ENCODE measurements around the gene ATP2A2.

ATP2A2 gene

DNA sequence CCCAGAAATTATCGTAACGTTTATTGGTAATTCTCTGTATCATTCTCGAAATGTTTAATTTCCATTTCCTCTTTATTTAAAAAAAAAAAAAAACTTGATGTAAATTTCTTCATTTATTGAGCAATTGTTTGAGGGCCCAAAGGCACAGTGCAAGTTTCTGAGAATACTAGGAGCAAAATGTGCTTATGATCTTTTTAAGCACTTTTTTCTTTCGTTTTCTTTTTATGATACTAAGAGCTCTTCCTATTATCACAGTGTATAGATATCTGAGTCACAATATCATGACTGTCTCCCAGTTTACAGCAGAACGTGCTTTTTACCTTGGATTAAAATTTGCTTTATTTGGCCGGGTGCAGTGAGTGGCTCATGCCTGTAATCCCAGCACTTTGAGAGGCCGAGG, 5.6 kb downstream of the ATP2A2 start:
- Mint-ChIP-seq H3K27ac (ENCODE audit: low read depth) (no peak overlapping the region), H3K4me1 (peaks cover 53% of the 10 kb centered on the region), H3K27me3 (no peaks in the 10 kb centered on the region), H3K36me3 (ENCODE audit: insufficient read depth) (peaks cover 43% of the 10 kb centered on the region), H3K4me3 (peak overlapping the region; percentile 48), H3K9me3 (no peaks in the 10 kb centered on the region)
- ATAC-seq (replicated peaks; ENCODE audit: extremely low read depth, poor library complexity, severe bottlenecking) (no peak), DNase-seq (ENCODE audit: low spot score in 2 of 2) (no peak)

DNA sequence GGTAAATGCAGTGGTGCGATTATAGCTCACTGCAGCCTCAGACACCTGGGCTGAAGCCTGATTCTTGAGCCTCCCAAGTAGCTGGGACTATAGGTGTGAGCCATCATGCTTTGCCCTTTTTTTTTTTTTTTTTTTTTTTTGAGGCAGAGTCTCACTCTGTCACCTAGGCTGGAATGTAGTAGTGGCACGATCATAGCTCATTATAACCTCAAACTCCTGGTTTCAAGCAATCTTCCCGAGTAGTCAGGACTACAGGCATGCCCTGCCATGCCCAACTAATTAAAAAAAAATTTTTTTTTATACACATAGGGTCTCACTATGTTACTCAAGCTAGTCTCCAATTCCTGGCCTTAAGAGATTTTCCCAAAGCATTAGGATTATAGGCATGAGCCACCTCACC, 6.9 kb downstream of the ATP2A2 start:
- Mint-ChIP-seq H3K9me3 (no peaks in the 10 kb centered on the region), H3K27ac (ENCODE audit: low read depth) (no peak overlapping the region), H3K4me3 (no peak overlapping the region), H3K36me3 (ENCODE audit: insufficient read depth) (peaks cover 52% of the 10 kb centered on the region), H3K4me1 (peaks cover 42% of the 10 kb centered on the region), H3K27me3 (no peaks in the 10 kb centered on the region)
- no peak for DNase-seq (ENCODE audit: low spot score in 2 of 2)
- no peak for ATAC-seq (replicated peaks; ENCODE audit: extremely low read depth, poor library complexity, severe bottlenecking)

DNA sequence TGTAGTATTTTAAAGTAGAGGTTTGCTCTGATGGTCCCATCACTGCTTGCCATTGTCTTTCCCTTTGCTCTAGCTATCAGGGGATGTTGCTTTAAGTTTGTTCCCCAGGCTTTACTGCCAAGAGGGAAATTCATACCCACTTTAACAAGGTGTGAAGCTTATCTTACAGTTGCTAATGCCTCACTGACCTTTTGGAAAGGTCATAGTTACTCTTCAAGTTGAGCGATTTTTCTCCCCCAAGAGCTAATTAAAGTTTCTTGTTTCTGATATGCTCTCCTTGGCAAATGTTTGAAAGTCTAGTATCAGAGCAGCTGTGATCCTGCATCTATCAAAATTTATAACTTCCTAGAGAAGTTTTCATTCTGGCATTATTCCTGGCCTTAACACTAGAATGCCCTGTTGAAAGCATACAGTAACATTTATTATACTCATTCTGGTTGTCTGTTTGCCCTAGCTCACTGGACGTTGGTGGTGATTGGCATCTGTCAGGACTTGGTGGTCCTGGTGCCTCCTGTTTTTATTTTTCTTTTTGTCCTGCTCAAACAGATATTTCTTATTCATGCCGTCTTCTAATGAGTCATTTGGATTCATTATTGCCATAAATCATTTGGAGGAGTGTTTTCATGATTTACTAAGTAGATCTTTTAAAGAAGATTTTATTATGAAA, 8.1 kb downstream of the ATP2A2 start:
- peaks cover 60% of the 10 kb centered on the region for H3K36me3 Mint-ChIP-seq (ENCODE audit: insufficient read depth)
- H3K4me3 Mint-ChIP-seq = peak overlapping the region; percentile 11
- peaks cover 30% of the 10 kb centered on the region for H3K4me1 Mint-ChIP-seq
- no peaks in the 10 kb centered on the region for H3K27me3 Mint-ChIP-seq
- peak overlapping the region; percentile 22 for H3K27ac Mint-ChIP-seq (ENCODE audit: low read depth)
- DNase-seq (ENCODE audit: low spot score in 2 of 2) = no peak
- H3K9me3 Mint-ChIP-seq = no peaks in the 10 kb centered on the region
- no peak for ATAC-seq (replicated peaks; ENCODE audit: extremely low read depth, poor library complexity, severe bottlenecking)

DNA sequence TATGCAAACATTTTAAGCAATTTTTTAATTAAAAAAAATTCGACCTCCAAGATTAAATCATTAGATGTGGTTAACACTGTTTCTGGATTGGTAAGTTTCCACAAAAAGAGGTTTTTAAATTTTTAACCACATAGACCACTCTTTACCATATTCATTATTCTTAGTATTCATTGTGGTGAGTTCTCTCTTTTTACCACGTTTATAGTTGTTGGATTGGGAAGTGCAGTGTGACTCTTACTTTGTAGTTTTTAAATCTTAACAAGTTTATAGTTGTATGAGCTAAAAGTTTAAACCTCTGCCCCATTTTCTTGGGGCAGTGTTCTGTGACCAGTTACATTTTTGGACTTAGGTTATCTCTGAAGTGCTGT, 8.6 kb downstream of the ATP2A2 start:
- Mint-ChIP-seq H3K36me3 (ENCODE audit: insufficient read depth) (peaks cover 63% of the 10 kb centered on the region), H3K9me3 (no peaks in the 10 kb centered on the region), H3K4me3 (no peak overlapping the region), H3K4me1 (peaks cover 25% of the 10 kb centered on the region), H3K27ac (ENCODE audit: low read depth) (peak overlapping the region; percentile 22), H3K27me3 (no peaks in the 10 kb centered on the region)
- no peak for ATAC-seq (replicated peaks; ENCODE audit: extremely low read depth, poor library complexity, severe bottlenecking)
- no peak for DNase-seq (ENCODE audit: low spot score in 2 of 2)

DNA sequence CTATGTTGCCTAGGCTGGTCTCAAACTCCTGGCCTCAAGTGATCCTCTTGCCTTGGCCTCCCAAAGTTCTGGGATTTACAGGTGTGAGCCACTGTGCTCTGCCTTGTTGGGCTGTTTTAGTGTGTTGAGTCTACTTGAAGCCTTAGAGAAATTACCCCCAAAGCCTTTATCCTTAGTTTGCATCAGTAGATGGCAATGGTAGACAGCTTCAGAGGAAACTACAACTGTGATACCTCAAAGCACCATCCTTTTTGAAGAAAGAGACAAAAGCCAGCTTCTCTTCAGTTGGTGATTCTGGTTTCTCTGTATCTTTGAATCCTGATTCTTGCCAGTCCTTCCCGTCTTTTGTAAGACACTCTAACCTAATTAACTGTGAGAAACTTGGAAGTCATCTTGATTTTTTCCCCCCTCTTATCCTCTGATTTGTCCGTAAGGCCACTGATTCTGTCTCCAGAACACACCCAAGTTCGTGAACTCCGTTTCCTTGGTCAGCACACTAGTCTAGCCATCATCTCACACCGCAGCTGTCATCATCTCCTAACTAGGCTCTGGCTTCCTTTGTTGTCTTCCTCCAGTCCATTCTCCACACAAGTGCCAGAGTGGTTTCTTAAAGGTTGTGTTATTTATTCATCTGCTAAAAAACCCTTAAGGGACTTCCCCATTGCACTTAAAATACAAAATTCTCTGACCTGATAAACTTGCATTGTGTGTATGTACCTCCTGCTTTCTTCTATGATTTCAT, 20.2 kb downstream of the ATP2A2 start:
- ATAC-seq (replicated peaks; ENCODE audit: extremely low read depth, poor library complexity, severe bottlenecking) (no peak), DNase-seq (ENCODE audit: low spot score in 2 of 2) (no peak)
- no peaks in the 10 kb centered on the region for H3K9me3 Mint-ChIP-seq
- H3K4me3 Mint-ChIP-seq = no peak overlapping the region
- no peaks in the 10 kb centered on the region for H3K27me3 Mint-ChIP-seq
- H3K27ac Mint-ChIP-seq (ENCODE audit: low read depth) = peak overlapping the region; percentile 29
- peaks cover 44% of the 10 kb centered on the region for H3K4me1 Mint-ChIP-seq
- peaks cover 62% of the 10 kb centered on the region for H3K36me3 Mint-ChIP-seq (ENCODE audit: insufficient read depth)

DNA sequence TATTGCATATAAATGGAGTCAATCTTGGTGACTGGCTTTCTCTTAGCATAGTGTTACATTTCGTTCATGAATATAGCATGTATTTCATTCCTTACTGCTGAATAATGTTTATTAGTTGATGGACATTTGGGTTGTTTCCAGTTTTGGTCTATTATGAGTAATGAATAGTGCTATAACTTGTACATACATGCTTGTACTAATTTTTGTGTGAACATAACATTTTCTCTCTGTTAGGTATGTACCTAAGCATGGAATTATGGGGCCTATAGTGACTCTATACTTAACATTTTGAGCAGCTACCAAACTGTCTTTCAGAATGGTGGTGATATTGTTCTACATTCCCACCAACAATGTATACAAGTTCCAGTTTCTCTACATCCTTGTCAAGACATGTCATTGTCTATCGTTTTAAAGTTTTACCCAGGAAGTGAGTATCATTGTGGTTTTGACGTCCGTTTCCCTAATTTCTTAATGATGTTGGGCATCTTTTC, 23.1 kb downstream of the ATP2A2 start:
- no peak overlapping the region for H3K27ac Mint-ChIP-seq (ENCODE audit: low read depth)
- peaks cover 58% of the 10 kb centered on the region for H3K4me1 Mint-ChIP-seq
- peaks cover 57% of the 10 kb centered on the region for H3K36me3 Mint-ChIP-seq (ENCODE audit: insufficient read depth)

DNA sequence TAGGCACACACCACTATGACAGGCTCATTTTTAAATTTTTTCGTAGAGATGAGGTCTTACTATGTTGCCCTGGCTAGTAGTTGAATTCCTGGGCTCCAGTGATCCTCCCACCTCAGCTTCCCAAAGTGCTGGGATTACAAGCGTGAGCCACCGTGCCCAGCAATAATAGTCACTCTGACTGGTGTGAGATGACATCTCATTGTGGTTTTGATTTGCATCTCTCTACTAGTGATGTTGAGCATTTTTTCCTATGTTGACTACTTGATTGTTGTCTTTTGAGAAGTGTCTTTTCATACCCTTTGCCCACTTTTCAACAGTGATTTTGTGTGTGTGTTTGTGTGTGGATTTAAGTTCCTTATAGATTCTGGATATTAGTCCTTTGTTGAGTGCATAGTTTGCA, 26.3 kb downstream of the ATP2A2 start:
- H3K4me1 Mint-ChIP-seq = peaks cover 46% of the 10 kb centered on the region
- H3K36me3 Mint-ChIP-seq (ENCODE audit: insufficient read depth) = peaks cover 46% of the 10 kb centered on the region
- peak overlapping the region; percentile 35 for H3K27ac Mint-ChIP-seq (ENCODE audit: low read depth)
- H3K4me3 Mint-ChIP-seq = no peak overlapping the region
- DNase-seq (ENCODE audit: low spot score in 2 of 2) = no peak
- no peaks in the 10 kb centered on the region for H3K9me3 Mint-ChIP-seq
- ATAC-seq (replicated peaks; ENCODE audit: extremely low read depth, poor library complexity, severe bottlenecking) = no peak
- H3K27me3 Mint-ChIP-seq = no peaks in the 10 kb centered on the region

More for the DNA sequence above, 23.1 kb downstream of the ATP2A2 start:
- DNase-seq (ENCODE audit: low spot score in 2 of 2) (no peak), ATAC-seq (replicated peaks; ENCODE audit: extremely low read depth, poor library complexity, severe bottlenecking) (no peak)
- no peaks in the 10 kb centered on the region for H3K27me3 Mint-ChIP-seq
- no peak overlapping the region for H3K4me3 Mint-ChIP-seq
- H3K9me3 Mint-ChIP-seq = no peaks in the 10 kb centered on the region

DNA sequence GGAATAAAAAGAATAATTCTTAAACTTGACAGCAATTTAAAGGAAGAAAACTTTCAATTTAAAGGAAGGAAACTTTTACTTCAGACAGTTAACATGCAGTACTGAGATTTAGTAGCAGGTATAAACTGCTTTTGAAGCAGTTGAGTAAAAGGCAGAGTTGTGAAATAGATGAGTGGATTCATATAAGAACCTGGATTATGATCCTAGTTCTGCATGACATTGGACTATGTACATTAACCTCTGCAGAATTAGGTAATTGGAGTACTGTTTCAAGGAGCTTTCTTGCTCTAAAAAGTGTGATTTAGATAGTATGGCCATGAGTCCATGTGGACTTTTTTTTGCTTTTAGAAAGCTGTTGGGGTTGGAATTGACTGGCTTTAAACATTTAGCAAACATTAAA, 29.7 kb downstream of the ATP2A2 start:
- no peak overlapping the region for H3K27ac Mint-ChIP-seq (ENCODE audit: low read depth)
- H3K4me3 Mint-ChIP-seq = no peak overlapping the region
- ATAC-seq (replicated peaks; ENCODE audit: extremely low read depth, poor library complexity, severe bottlenecking) = no peak

DNA sequence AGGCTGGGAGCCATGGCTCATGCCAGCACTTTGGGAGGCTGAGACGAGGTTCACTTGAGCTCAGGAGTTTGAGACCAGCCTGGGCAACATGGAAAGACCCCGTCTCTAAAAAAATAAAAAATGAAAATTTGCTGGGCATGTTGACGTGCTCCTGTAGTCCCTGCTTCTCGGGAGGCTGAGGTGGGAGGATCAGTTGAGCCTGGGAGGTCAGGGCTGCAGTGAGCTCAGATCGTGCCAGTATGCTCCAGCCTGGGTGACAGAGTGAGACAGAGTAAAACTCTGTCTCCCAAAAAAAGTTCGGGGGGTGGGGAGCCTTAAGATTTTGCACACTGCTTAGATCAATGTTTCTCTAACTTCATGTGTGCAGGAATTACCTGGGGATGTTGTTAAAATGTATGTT, 30.9 kb downstream of the ATP2A2 start:
- Mint-ChIP-seq H3K4me1 (peaks cover 42% of the 10 kb centered on the region), H3K4me3 (no peak overlapping the region), H3K9me3 (no peaks in the 10 kb centered on the region), H3K36me3 (ENCODE audit: insufficient read depth) (peaks cover 28% of the 10 kb centered on the region), H3K27ac (ENCODE audit: low read depth) (no peak overlapping the region), H3K27me3 (no peaks in the 10 kb centered on the region)
- no peak for ATAC-seq (replicated peaks; ENCODE audit: extremely low read depth, poor library complexity, severe bottlenecking)
- DNase-seq (ENCODE audit: low spot score in 2 of 2) = no peak

More for the DNA sequence above, 29.7 kb downstream of the ATP2A2 start:
- Mint-ChIP-seq H3K36me3 (ENCODE audit: insufficient read depth) (peaks cover 35% of the 10 kb centered on the region), H3K27me3 (no peaks in the 10 kb centered on the region), H3K4me1 (peaks cover 38% of the 10 kb centered on the region), H3K9me3 (no peaks in the 10 kb centered on the region)
- DNase-seq (ENCODE audit: low spot score in 2 of 2) = no peak

DNA sequence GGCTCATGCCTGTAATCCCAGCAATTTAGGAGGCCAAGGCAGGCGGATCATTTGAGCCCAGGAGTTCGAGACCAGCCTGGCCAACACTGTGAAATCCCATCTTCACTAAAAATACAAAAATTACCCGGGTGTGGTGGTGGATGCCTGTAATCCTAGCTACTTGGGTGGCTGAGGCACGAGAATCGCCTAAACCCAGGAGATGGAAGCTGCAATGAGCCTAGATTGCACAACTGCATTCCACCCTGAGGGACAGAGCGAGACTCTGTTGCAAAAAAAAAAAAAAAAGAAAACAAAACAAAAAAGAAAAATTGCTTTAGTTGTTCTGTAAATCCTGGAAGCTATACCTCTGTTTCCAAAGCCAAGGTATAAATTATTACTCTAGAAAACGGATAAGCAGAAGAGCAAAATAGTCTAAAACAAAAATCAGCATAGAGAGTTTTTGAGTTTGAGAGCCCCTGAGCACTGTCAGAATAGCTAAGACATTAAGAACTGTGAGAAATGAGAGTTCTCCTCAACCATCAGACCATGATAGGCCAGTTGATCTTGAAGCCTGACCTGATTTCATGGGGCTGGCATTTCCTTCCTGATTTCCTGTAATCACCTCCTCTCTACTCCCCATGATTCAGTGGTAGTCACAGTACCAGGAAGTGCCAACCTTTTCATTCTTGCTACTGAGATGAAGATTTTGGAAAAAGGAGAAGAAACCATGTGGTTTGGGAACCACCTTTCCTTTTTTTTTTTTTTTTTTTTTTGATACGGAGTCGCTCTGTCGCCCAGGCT, 31.7 kb downstream of the ATP2A2 start:
- no peaks in the 10 kb centered on the region for H3K9me3 Mint-ChIP-seq
- H3K4me1 Mint-ChIP-seq = peaks cover 37% of the 10 kb centered on the region
- no peak overlapping the region for H3K27ac Mint-ChIP-seq (ENCODE audit: low read depth)
- no peak overlapping the region for H3K4me3 Mint-ChIP-seq
- H3K27me3 Mint-ChIP-seq = no peaks in the 10 kb centered on the region
- peaks cover 22% of the 10 kb centered on the region for H3K36me3 Mint-ChIP-seq (ENCODE audit: insufficient read depth)
- ATAC-seq (replicated peaks; ENCODE audit: extremely low read depth, poor library complexity, severe bottlenecking) = no peak
- no peak for DNase-seq (ENCODE audit: low spot score in 2 of 2)

DNA sequence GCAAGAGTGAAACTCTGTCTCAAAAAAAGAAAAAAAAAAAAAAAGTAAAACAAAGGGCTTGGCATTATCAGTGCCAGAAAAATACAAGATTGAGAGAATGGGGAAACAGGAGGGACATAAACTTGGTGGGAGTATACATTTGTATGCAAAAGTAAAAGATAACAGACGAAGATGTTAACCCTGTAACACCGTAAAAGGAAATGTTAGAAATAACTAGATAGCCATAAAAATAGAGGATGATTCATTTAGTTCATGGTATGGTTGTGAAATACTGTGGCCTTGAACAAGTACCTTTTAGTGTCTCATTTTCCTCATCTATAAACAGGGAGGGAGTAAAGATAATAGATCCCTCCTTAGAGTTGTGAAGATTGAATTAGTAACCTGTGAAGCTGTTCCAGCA, 33.3 kb downstream of the ATP2A2 start:
- Mint-ChIP-seq H3K36me3 (ENCODE audit: insufficient read depth) (peaks cover 18% of the 10 kb centered on the region), H3K27me3 (no peaks in the 10 kb centered on the region), H3K9me3 (no peaks in the 10 kb centered on the region), H3K4me3 (no peak overlapping the region), H3K27ac (ENCODE audit: low read depth) (no peak overlapping the region), H3K4me1 (peaks cover 25% of the 10 kb centered on the region)
- ATAC-seq (replicated peaks; ENCODE audit: extremely low read depth, poor library complexity, severe bottlenecking) (no peak), DNase-seq (ENCODE audit: low spot score in 2 of 2) (no peak)

DNA sequence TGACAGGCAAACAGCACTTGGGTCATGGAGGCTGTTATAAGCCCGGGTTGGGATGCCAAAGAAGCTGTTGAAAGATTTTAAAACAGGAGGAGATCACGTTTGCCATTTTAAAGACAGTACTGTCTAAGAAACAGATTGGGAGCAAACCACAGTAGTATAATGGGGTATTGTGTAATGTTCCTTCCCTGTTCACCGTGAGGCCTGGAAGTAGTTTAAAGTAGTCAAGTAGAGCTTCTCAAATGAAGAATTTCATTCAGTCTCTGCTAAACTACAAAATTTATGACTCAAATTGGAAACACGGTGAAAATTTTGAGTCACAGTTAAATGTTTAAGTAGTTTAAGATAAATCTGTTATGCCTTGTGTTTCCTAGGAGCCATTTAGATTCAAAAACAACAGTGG, 35.8 kb downstream of the ATP2A2 start:
- no peak for ATAC-seq (replicated peaks; ENCODE audit: extremely low read depth, poor library complexity, severe bottlenecking)
- peaks cover 9% of the 10 kb centered on the region for H3K36me3 Mint-ChIP-seq (ENCODE audit: insufficient read depth)
- H3K4me1 Mint-ChIP-seq = peaks cover 25% of the 10 kb centered on the region

More for the DNA sequence above, 35.8 kb downstream of the ATP2A2 start:
- Mint-ChIP-seq H3K27me3 (no peaks in the 10 kb centered on the region), H3K27ac (ENCODE audit: low read depth) (peak overlapping the region; percentile 50), H3K9me3 (no peaks in the 10 kb centered on the region), H3K4me3 (peak overlapping the region; percentile 3)
- no peak for DNase-seq (ENCODE audit: low spot score in 2 of 2)
